BLaER1 treated with 17β-estradiol and CSF1 and Interleukin-3, amounts not matched to agents 10 nM and 100 nM (cell line): ENCODE results near the gene ACTC1.
"Not testable (repeated sequence)": the region's sequence is repeated elsewhere in the genome, so short reads cannot be mapped to it uniquely, and the experiment has no call there.

Experiments used
- H3K27ac ChIP-seq, 11 experiments: shearing (Covaris generic); formaldehyde crosslinking; 2 replicates each; pipeline ENCODE4 v1.8.1; 2022
- H3K27me3 ChIP-seq, 11 experiments: shearing (Covaris generic); formaldehyde crosslinking; 2 replicates each; pipeline ENCODE4 v1.8.1; 2022
- H3K36me3 ChIP-seq, 11 experiments: shearing (Covaris generic); formaldehyde crosslinking; 2 replicates each; pipeline ENCODE4 v1.8.1; 2022
- H3K4me1 ChIP-seq, 10 experiments: shearing (Covaris generic); formaldehyde crosslinking; 2 replicates each; pipeline ENCODE4 v1.8.1; 2022
- H3K4me2 ChIP-seq, 11 experiments: shearing (Covaris generic); formaldehyde crosslinking; 2 replicates each; pipeline ENCODE4 v1.8.1; 2022
- H3K4me3 ChIP-seq, 10 experiments: shearing (Covaris generic); formaldehyde crosslinking; 2 replicates each; pipeline ENCODE4 v1.8.1; 2022
- H3K9ac ChIP-seq, 11 experiments: shearing (Covaris generic); formaldehyde crosslinking; 2 replicates each; pipeline ENCODE4 v1.8.1; 2022
- H3K9me3 ChIP-seq, 11 experiments: shearing (Covaris generic); formaldehyde crosslinking; replicated peaks in 1 of 11; 2 replicates each; pipeline ENCODE4 v1.8.1; 2022
- H4K20me1 ChIP-seq, 11 experiments: shearing (Covaris generic); formaldehyde crosslinking; 2 replicates each; pipeline ENCODE4 v1.8.1; 2022
- Cebpa-rat ChIP-seq, 11 experiments: shearing (Covaris generic); IDR thresholded peaks; 2 replicates each; pipeline ENCODE4 v1.8.1; 2022

The ACTC1 gene

GRCh38 chr15:34813446-34814190, 18.3 kb upstream of the ACTC1 start:
- Histone ChIP-seq H3K4me3 (no peak overlapping the region), H3K9ac (no peak overlapping the region), H3K27me3 (no peaks in the 10 kb centered on the region), H3K4me1 (no peaks in the 10 kb centered on the region), H3K9me3 (no peaks in the 10 kb centered on the region), H3K36me3 (no peaks in the 10 kb centered on the region), H4K20me1 (no peaks in the 10 kb centered on the region), H3K27ac (no peak overlapping the region), H3K4me2 (no peak overlapping the region)
- TF ChIP-seq Cebpa-rat (IDR thresholded peaks at IDR 0.05), result no peak

DNA sequence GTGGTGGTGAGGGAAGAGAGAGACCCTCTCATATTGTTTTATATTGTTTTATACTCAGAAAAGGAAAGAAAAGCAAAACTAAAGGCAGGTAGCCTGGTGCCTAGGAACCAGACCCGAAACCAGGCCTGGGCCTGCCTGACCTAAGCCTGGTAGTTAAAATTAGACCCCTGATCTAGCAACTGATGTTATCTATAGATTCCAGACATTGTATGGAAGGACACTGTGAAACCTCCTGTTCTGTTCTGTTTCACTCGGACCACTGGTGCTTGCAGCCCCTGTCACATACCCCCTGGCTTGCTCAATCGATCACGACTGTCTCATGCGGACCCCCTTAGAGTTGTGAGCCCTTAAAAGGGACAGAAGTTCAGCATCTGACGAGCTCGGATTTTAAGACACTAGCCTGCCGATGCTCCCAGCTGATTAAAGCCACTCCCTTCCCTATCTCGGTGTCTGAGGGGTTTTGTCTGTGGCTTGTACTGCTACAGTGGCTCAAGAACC, 17.6 kb upstream of the ACTC1 start:
- not testable (repeated sequence) for H3K27ac ChIP-seq

GRCh38 chr15:34812369-34812768, 17.0 kb upstream of the ACTC1 start:
- Histone ChIP-seq H3K4me3 (no peak overlapping the region), H3K27me3 (no peaks in the 10 kb centered on the region)

More for the DNA sequence above, 17.6 kb upstream of the ACTC1 start:
- not testable (repeated sequence) for H3K9me3 ChIP-seq, H3K4me3 ChIP-seq, H3K4me2 ChIP-seq, H3K36me3 ChIP-seq, H3K4me1 ChIP-seq, H3K27me3 ChIP-seq, H4K20me1 ChIP-seq, H3K9ac ChIP-seq

GRCh38 chr15:34810443-34811129, 15.2 kb upstream of the ACTC1 start:
- Histone ChIP-seq H3K4me1 (no peaks in the 10 kb centered on the region), H3K27ac (0 out of 22 replicates have a peak overlapping the region, but pooled peaks of 1 of the 11 experiments have one; percentile 9), H3K27me3 (no peaks in the 10 kb centered on the region), H3K9me3 (peaks cover 12 to 22% (median 15%) of the 10 kb centered on the region in 11 experiments; a peak in 20 of 22 replicates), H3K4me3 (no peak overlapping the region), H3K9ac (no peak overlapping the region), H3K4me2 (no peak overlapping the region), H4K20me1 (no peaks in the 10 kb centered on the region), H3K36me3 (no peaks in the 10 kb centered on the region)
- no peak for TF ChIP-seq Cebpa-rat (IDR thresholded peaks at IDR 0.05)

More at GRCh38 chr15:34812369-34812768, 17.0 kb upstream of the ACTC1 start:
- H3K9ac ChIP-seq, result no peak overlapping the region
- H3K4me1 ChIP-seq, result no peaks in the 10 kb centered on the region
- H3K36me3 ChIP-seq, result no peaks in the 10 kb centered on the region
- H3K27ac ChIP-seq, result no peak overlapping the region
- H3K4me2 ChIP-seq, result no peak overlapping the region
- no peaks in the 10 kb centered on the region for H4K20me1 ChIP-seq
- H3K9me3 ChIP-seq, result peaks cover 2 to 8% (median 3%) of the 10 kb centered on the region in 11 experiments; a peak in 19 of 22 replicates
- TF ChIP-seq Cebpa-rat (IDR thresholded peaks at IDR 0.05), result no peak

DNA sequence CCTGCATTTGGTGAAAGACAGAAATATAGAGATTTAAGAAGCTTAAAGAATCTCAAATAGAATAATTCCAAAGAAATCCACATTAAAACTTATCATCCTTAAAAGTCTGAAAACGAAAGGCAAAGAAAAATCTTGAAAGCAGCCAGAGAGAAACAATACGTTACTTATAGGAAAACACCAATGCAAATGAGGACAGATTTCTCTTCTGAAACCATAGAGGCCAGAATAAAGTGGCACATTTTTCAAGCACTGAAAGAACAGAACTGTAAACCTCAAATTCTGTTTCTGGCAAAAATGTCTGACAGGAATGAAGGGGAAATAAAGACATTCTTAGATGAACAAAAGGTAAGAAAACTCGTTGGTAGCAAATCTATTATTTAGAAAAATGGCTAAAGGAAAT, 13.8 kb upstream of the ACTC1 start:
- Histone ChIP-seq H3K27me3 (no peaks in the 10 kb centered on the region), H4K20me1 (no peaks in the 10 kb centered on the region), H3K27ac (no peak overlapping the region), H3K36me3 (no peaks in the 10 kb centered on the region), H3K4me2 (no peak overlapping the region), H3K9ac (no peak overlapping the region), H3K4me3 (no peak overlapping the region), H3K4me1 (no peaks in the 10 kb centered on the region), H3K9me3 (peaks cover 12 to 22% (median 15%) of the 10 kb centered on the region in 11 experiments; a peak in 20 of 22 replicates)
- TF ChIP-seq Cebpa-rat (IDR thresholded peaks at IDR 0.05), result no peak

DNA sequence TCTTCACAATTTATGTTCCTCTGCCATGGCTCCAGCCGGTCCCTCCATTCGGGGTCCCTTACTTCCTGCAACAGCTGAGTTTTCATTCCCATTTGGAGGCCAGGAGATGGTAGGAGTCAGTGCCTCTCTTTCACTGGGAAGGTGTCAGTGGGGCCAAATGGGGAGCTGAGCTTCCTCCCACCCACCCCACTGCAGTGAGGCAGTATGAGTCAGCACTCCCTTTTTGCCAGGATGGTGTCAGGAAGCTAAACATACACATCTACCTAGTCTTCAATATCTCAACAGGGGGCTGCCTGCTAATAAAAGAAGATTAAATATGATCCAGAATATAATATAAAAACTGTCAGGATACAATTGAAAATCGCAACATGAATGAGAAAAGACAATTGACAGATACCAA, 12.7 kb upstream of the ACTC1 start:
- Histone ChIP-seq H3K36me3 (no peaks in the 10 kb centered on the region), H3K4me3 (no peak overlapping the region), H3K4me2 (no peak overlapping the region), H3K27ac (no peak overlapping the region), H3K27me3 (no peaks in the 10 kb centered on the region), H3K4me1 (no peaks in the 10 kb centered on the region), H3K9ac (no peak overlapping the region), H4K20me1 (no peaks in the 10 kb centered on the region), H3K9me3 (peaks cover 12 to 22% (median 15%) of the 10 kb centered on the region in 11 experiments; a peak in 20 of 22 replicates)
- TF ChIP-seq Cebpa-rat (IDR thresholded peaks at IDR 0.05), result no peak

- not testable (repeated sequence) for H3K4me1 ChIP-seq, H4K20me1 ChIP-seq, H3K9ac ChIP-seq, H3K27me3 ChIP-seq, H3K4me2 ChIP-seq, H3K4me3 ChIP-seq, H3K27ac ChIP-seq, H3K36me3 ChIP-seq
- peaks cover 12 to 22% (median 15%) of the 10 kb centered on the region in 11 experiments; a peak in 20 of 22 replicates for H3K9me3 ChIP-seq
These were observed 11.9 kb upstream of the ACTC1 start for GRCh38 chr15:34807241-34807640.

DNA sequence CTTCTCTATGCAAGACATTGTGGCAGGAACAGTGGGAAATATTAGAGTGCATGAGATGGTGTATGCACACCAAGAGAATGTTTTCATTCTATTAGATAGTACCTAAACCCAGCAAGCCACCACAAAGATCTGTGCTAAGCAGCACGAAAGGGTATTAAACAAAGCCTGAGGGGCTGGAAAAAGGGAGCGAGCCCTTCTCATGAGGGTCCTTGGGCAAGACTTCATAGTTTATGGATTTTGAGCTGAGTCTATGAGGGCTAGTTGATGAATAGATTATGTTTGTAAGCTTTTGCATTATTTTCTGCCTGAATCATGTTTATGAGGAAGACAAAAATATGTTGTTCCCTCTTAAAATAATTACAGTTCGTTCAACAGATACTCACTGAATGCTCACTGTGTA, 9.4 kb upstream of the ACTC1 start:
- no peaks in the 10 kb centered on the region for H3K4me1 ChIP-seq
- H3K27me3 ChIP-seq, result no peaks in the 10 kb centered on the region
- H3K9ac ChIP-seq, result no peak overlapping the region
- no peak for TF ChIP-seq Cebpa-rat (IDR thresholded peaks at IDR 0.05)
- no peak overlapping the region for H3K27ac ChIP-seq
- peaks cover 12 to 22% (median 15%) of the 10 kb centered on the region in 11 experiments; a peak in 20 of 22 replicates for H3K9me3 ChIP-seq
- no peak overlapping the region for H3K4me3 ChIP-seq
- no peaks in the 10 kb centered on the region for H4K20me1 ChIP-seq
- no peak overlapping the region for H3K4me2 ChIP-seq
- H3K36me3 ChIP-seq, result no peaks in the 10 kb centered on the region

GRCh38 chr15:34804113-34804512, 8.8 kb upstream of the ACTC1 start:
- H3K9me3 ChIP-seq, result peaks cover 12 to 22% (median 15%) of the 10 kb centered on the region in 11 experiments; a peak in 20 of 22 replicates

More at GRCh38 chr15:34804113-34804512, 8.8 kb upstream of the ACTC1 start:
- H3K4me2 ChIP-seq, result no peak overlapping the region
- no peak overlapping the region for H3K9ac ChIP-seq
- H3K36me3 ChIP-seq, result no peaks in the 10 kb centered on the region
- TF ChIP-seq Cebpa-rat (IDR thresholded peaks at IDR 0.05), result no peak
- no peaks in the 10 kb centered on the region for H4K20me1 ChIP-seq
- no peak overlapping the region for H3K27ac ChIP-seq
- H3K27me3 ChIP-seq, result no peaks in the 10 kb centered on the region
- no peak overlapping the region for H3K4me3 ChIP-seq
- no peaks in the 10 kb centered on the region for H3K4me1 ChIP-seq
